HTR-8/SVneo (cell line): Measurements from ENCODE around the gene BLACAT1.
"Not testable (repeated sequence)": the region's sequence is repeated elsewhere in the genome, so short reads cannot be mapped to it uniquely, and the experiment has no call there.

Experiments used
- DNase-seq: peaks from one replicate; pipeline ENCODE4 v3.0.0; 2011; ENCODE audit warnings: low spot score, mixed read lengths; ENCODE audit not compliant: insufficient read length
- FAIRE-seq: peaks from 2 replicates; lab custom pipeline; 2011; peaks lifted over from hg19 to GRCh38; lab: Jason Lieb, UNC

Gene BLACAT1

DNA sequence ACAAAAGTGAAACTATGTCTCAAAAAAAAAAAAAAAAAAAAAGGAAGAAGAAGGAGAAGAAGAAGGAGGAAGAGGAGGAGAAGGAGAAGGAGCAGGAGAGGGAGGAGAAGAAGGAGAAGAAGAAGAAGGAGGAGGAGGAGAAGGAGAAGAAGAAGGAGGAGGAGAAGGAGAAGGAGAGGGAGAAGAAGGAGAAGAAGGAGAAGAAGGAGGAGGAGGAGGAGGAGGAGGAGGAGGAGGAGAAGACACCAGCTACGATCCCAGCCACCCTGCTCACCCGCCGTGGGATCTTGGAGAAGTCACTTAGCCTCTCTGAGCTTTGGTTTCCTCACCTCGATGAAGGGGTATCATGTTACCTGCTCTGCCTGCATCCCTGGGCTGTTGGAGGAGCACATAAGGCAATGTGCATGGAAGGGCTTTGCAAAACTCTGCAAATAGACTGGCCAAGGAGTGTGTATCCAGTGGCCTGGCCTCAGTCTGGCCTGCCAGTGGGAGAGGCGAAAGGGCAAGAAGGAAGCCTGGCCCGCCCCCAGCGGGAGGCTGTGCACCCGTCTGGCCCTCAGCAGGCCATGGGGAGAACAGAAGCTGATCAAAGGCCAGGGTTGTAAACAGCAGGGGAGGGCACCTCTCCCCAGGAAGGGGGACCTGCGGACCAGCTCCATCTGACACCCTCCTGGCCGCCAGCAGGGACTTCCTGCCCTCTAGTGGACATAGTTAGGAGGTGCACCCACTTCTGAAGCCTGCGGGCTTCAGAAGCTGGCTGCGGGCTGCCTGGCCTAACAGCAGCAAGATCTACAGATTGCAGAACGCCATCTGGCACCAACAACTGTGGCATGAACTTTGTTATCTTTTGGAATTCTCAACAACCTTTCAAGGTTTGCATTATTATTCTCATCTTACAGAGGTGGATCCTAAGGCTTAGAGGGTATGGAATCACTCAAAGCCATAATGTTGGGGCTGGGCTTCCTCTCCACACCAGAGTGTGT, 29.4 kb upstream of the BLACAT1 start:
- FAIRE-seq = peak; percentile 76
- DNase-seq = peak; percentile 85

DNA sequence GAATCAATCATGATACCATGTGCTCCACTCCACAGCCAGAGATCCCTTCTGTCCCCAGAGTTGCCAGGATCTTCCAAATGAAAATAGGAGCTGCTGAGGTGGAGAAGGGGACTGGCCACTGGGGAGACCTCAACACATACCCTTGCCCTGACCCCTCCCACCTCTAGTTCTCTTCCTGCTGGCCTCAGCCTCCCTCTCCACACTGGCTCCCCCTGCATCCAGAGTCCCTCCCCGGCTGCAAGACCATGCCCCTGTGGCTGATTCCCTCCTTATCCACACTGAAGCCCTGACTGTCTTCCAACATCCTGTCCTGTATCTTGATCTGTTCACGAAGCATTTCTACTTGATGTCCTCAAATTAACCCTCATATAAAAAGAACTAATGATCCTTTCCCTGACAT, 27.5 kb upstream of the BLACAT1 start:
- no peak for FAIRE-seq
- no peak for DNase-seq

DNA sequence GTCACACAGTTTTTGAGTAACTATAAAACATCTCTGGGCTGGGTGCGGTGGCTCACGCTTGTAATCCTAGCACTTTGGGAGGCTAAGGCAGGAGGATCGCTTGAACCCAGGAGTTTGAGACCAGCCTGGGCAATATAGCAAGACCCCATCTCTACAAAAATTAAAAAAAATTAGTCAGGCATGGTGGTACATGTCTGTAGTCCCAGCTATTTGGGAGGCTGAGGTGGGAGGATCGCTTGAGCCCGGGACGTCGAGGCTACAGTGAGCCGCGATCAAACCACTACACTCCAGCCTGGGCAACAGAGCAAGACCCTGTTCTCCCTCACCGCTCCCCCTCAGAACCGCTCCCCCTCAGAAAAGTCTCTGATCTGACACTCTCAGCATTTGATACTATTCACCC, 26.7 kb upstream of the BLACAT1 start:
- DNase-seq, FAIRE-seq: not testable (repeated sequence)

DNA sequence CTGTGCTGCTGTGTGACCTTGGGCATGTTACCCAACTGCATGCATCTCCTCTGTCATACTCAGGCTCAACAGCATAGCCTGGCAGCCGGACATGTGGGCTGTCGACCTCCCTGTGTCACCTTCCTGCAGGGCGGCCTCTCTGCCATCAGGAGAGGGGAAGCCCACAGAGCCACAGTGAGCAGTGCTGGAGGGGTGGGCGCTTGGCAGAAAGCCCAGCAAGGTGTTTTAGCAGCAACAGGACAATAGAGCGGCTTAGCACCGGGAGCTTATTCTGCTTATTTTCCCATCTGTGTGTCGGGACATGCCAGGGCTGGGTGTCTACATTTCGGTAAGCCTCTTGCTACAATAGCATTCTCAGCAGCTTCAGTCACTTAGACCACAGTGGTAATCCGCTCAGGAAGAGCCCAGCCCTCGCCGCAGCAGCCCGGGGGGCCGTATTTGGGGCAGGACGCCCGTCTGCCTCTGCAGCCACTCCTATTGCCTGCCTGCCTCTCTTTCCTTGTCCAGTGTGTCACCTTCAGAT, 25.8 kb upstream of the BLACAT1 start:
- FAIRE-seq (no peak), DNase-seq (no peak)

DNA sequence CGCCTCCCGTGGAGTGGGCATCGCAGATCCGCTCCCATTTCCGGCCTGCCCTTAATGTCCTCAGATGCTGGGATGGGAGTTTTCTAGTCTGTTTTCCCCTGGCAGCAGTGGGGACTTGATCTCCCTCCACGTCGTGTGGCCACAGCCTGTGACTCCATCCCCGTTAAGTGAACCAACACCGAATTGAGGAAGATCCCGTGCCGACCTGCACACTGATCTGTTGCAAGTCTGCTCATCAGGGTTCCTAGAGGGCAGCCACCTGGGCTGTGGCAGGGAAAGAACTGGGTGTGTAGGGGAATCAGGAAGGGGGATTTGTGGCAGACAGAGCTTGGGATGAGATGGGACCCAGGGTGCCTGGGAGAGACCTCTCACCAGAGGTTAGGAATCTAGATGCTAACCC, 25.4 kb upstream of the BLACAT1 start:
- FAIRE-seq = peak; percentile 20
- no peak for DNase-seq

DNA sequence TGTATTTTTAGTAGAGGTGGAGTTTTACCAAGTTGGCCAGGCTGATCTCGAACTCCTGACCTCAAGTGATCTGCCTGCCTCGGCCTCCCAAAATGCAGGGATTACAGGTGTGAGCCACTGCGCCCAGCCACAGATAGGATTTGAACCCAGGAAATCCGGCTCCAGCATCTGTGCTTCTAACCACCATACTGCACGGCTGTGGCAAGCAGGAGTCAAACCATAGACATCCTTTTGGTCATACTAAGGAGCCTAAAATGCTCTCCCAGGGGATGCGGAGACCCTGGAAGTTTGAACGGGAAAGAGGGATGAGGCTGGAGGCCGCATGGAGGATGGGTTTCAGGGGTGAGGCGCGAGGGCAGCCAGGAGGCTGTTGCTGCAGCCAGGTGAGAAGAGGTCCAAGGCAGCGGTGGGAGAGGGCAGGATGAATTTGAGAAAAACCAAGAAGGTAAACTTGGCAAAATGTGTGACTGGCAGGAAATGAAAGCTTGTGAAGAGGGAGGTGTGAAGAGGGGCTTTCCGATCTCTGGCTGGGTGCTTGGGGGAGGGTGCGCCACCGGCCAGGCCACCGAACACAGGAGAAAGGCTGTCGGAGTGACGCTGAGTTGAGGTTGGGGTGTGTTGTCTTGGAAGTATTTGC, 24.6 kb upstream of the BLACAT1 start:
- no peak for DNase-seq
- FAIRE-seq = no peak

DNA sequence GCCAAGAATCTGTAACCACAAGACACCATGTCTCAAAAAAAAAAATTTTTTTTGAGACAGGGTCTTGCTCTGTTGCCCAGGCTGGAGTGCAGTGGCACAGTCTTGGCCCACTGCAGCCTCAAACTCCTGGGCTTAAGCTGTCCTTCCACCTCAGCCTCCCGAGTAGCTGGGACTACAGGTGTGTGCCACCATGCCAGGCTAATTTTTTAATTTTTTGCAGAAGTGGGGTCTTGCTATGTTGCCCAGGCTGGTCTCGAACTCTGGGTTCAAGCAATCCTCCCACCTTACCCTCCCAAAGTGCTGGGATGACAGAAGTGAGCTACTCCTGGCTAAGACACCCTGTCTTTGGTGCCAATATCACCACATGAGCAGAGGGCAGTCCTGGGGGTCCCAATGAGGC, 23.1 kb upstream of the BLACAT1 start:
- not testable (repeated sequence) for FAIRE-seq, DNase-seq

DNA sequence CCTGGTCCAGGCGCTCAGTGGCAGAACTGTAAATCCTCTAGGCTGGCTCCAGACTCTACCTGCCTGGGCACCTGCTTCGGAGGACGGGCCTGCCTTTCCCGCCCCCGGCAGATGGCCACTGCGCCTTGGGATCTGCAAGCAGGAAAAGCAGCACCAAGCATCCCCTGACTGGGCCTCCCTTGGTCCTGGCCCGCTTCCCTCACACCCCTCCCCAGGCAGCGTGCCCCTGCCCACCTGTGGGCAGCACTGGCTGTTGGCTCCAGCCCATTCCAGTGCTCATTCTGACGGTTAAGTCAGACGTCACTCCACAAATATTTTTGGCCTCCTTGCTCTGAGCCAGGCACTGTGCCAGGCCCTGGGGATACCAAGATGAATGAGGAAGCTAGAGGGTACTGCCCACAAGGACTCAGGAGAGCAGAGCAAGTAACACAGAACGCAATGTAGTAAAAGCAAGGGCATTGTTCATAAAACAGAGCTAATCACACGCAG, 22.0 kb upstream of the BLACAT1 start:
- peak; percentile 74 for DNase-seq
- FAIRE-seq = peak; percentile 94

DNA sequence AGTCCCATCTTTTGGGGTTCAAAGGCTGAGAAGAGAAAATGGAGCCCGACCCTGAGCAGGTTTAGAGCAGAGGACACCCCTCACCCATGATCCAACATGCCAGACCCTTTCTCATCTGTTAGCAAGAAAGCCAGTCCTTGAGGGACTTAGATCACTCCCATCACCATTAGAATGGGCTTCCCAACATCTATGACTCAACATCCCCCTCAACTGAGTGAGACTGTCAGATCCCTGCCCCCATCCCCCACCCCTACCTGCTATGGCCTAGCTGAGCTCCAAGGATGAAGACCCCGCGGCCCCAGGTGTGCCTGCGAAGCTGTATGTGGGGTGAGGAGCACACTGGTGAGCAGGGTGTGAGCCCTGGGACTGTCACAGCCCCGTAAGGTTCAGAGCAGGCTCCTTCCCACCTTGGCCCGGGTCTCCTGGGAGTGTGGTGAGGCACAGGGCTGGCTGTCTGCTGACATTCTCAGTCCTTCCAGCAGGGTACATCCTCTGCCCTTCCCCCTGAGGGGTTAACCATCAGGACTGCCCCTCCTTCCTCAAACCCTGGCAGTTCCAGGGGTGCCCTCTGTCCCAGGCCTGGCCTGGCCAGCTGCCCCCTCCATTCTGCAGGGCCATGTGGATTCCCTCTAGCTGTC, 21.4 kb upstream of the BLACAT1 start:
- FAIRE-seq = peak; percentile 23
- DNase-seq = no peak

DNA sequence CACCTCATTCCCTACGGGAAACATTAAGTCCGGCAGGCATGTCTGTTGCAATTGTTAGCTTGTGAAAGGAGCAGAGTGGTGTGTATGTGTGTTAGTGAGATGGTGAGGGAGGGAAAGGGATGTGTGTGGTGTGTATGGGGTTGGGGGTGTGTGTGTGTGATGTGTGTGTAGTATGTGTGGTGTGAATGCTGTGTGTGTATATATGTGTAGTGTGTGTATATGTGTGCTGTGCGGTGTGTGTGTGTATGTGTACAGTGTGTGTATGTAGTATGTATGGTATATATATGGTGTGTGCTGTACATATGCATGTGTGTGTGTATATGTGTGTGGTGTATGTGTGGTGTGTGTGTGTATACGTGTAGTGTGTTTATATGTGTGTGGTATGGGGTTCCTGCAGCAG, 20.8 kb upstream of the BLACAT1 start:
- no peak for DNase-seq
- peak; percentile 98 for FAIRE-seq

DNA sequence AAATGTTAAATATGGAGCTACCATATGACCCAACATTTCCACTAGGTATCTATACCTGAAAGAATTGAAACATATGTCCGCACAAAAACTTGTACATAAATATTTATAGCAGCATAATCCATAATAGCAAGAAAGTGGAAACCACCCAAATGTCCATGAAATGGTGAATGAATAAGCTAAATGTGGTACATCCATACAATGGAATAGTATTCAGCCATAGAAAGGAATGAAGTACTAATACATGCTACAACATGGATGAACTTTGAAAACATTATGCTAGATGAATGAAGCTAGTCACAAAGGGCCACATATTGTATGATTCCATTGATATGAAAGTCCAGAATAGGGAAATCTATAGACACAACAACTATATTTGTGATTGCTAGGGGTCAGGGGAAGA, 20.0 kb upstream of the BLACAT1 start:
- FAIRE-seq (no peak), DNase-seq (no peak)

DNA sequence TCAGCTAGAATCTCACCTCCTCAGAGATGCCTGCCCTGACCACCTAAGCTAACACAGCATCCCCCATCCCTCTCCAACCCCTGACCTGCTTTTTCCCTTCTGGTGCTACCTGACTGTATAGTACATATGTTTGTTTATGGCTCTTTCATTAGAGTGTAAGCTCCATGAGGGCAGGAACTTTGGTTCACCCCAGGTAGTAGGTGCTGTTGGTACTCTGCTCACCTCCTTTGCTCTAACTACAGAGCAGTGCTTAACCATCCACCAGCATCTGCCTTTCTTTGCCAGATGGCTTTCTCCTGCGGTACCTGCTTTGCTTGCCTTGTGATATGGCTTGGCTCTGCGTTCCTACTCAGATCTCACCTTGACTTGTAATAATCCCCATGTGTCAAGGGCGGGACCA, 18.7 kb upstream of the BLACAT1 start:
- no peak for FAIRE-seq

DNA sequence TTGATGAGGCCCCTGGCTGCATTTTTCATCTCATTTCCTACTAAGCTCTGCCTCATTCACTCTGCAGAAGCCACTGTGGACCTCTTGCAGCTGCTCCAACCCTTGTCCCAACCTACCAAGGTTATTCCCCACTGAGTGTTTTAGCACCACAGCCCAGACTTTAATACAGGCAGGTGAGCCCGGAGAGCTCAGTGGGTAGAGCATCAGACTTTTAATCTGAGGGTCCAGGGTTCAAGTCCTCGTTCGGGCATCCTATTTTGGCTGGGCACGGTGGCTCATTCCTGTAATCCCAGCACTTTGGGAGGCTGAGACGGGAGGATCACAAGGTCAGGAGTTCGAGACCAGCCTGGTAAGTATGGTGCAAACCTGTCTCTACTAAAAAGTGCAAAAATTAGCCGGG, 18.1 kb upstream of the BLACAT1 start:
- no peak for FAIRE-seq

More for the DNA sequence above, 18.7 kb upstream of the BLACAT1 start:
- no peak for DNase-seq

DNA sequence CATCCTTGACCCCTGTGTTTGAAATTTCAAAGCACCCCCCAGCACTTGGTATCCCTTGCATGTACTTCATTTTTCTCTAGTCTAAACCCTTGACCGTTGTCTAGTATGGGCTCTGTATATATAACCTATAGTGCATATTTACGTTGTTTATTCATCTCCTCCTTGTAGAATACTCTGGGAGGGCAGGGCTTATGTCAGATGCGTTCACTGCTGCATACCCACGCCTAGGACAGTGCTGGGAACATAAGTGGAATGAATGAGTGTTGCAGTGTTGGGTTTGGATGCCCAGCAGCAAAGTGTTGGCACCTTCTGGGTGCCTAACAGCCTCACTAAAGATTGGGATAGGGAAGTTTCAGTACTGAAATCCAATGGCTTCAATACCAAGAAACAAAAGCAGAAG, 17.6 kb upstream of the BLACAT1 start:
- FAIRE-seq (no peak), DNase-seq (no peak)

More for the DNA sequence above, 18.1 kb upstream of the BLACAT1 start:
- no peak for DNase-seq

DNA sequence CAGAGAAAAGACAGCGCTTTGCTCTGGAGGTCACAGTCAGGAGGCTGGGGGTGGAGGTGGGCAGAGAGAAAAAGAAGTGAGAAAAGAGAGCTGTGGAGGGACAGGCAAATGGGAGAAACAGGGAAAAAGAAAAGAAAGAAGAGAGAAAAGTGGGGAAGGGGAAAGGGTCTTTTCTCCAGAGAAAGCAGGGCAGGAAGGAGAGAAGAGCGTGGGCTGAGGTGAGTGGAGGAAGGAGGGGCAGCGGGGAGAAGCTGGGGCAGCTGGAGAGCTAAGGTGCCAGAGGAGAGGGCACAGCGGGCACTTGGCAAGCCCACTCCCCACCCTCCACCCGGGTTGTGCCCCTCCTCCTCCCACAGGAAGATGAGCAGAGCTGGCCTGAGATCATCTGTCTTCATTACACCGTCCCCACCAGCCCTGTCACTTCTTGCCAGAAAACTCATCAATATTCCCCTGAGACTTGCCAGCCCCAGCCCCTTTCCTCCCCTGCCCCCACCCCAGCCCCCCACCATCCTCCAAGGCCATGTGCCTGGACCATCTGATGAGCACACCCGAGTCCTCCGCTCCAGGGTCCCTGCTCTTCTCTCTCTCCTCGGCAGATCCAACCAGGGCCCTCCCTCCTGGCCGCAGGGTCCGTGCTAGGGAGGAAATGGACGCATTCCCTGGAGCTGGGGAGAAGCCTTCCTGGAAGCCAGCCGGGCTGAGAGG, 17.0 kb upstream of the BLACAT1 start:
- DNase-seq = peak; percentile 41
- FAIRE-seq = no peak

DNA sequence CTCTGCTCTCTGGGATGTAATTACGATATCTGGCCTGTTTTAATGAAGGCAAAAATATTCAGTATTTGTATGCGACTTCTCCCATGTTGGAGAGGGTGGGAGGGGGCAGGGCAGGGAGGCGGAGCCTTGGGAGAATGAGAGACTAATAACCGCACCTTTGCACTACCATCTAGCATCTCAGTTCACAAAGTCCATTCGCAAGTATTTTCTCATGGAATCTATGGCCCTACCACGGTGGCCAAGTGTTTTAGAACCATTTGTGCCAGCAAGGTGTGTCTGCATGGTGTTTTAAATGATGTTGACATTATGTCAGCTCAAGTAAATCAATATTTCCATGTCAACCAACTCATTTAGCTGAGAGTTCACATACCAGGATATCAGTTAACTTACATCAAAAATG, 14.3 kb upstream of the BLACAT1 start:
- DNase-seq = no peak
- no peak for FAIRE-seq

DNA sequence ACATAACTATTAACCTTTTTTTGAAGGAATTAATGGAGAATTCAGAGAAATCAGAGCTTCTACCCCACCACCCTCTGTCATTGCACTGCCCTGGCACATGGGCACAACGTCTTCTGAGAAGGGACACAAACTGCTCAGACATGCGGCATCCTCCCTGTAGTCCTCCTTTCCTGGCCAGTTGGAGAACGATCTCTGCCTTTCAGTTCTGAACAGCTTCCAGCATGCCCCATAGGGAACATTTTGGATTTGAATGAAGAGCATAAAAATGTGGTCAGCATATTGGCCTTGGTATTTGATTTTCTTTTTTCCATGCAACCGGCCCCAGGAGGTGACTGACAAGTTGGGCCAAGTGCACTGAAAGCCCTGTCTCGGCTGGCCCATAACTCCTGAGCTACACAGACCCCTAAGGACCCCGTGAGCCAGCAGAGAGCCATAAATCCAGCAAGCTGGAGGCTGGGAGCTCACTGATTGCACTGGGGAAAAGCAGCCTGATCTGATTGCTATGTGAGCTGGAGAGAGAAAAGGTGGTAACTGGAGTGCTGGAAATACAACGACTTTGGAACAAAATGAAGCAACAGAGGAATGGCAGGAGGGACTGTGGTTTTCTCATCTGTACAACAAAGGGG, 10.9 kb upstream of the BLACAT1 start:
- FAIRE-seq (no peak), DNase-seq (no peak)

DNA sequence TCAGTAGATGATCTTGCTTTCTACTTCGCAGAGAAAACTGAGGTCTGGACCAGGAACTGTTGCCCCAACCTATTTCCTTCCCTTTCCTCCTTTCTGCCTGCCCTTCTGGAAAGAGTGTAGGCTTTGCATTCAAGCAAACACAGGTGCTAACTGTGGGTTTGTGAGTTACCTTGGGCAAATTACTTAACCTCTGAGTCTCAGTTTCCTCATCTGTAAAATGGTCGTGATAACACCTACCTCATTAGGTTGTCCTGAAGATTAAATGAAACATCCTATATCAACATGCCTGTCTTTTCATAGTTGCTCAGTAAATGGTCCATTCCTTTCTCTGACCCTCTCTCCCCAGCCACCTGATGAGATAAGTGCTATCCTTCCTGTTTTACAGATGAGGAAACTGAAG, 9.5 kb upstream of the BLACAT1 start:
- no peak for FAIRE-seq
- DNase-seq = no peak

DNA sequence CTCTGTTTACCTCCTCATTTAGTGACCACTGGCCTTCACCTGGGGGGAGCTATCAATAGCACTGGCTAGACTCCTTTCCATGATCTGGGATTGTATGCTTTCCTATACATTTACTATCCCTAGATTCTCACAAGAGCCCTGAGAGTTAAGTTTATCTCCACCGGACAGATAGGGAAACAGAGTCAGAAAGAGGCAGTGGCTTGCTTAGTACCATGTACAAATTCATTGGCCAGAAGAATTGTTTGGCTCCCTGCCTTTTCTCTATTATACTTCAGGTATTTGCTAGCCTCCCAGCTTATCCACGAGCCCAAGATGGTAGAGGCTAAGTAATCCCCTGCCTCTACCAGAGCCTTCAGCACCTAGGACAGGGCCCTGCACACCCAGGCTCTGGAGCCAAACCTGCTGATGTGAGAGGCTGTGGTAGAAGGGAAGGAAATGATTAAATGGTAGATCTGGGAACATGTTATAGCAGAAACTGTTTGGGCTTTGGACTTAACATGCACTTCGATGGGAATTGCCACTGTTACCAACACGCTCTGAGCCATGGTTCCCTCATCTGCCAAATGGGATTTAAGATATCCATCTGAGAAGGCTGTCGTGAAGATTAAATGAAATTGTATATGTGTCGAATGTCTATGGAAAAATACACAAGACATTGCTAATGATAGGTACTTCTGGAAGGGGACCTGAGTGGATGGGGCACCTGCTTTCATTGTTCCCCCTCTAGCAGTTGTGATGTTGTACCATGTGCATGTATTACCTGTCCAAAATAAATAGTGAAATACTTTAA, 3.1 kb upstream of the BLACAT1 start:
- no peak for FAIRE-seq

More for the DNA sequence above, 3.1 kb upstream of the BLACAT1 start:
- peak; percentile 60 for DNase-seq
